SKM-1 treated with dmso at 0.1 percent for 144 hours (cell line): ENCODE data around the gene BEAN1.
"Not testable (repeated sequence)": the region's sequence is repeated elsewhere in the genome, so short reads cannot be mapped to it uniquely, and the experiment has no call there.

Experiments
- DNase-seq: peaks from one replicate; lab custom pipeline; 2025; ENCODE audit not compliant: unreplicated experiment; lab: John Stamatoyannopoulos, UW

Gene BEAN1

GRCh38 chr16:66440271-66440802, 13.2 kb downstream of the BEAN1 start:
- DNase-seq: no peak

DNA sequence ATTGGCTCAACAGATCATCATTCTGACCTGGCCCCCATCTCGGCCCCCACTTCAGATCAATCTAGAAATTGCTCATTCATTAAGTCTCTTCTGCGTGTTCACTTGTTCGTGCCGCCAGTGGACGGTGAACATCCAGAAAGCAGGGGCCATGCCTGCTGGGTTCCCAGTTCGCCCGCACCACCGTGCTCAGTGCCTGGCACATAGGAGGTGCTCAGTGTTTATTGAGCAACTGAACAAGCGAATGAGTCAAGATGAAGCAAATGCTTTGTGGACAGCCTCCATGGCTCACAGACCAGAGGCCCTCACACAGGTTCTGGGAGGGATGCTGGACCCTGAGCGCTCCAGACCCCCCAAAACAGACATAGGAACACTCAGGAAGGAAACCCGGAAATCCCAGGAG, 13.9 kb downstream of the BEAN1 start:
- DNase-seq: no peak

- no peak for DNase-seq
Observed at GRCh38 chr16:66441586-66442375, 14.7 kb downstream of the BEAN1 start.

GRCh38 chr16:66442502-66443268, 15.6 kb downstream of the BEAN1 start:
- no peak for DNase-seq

DNA sequence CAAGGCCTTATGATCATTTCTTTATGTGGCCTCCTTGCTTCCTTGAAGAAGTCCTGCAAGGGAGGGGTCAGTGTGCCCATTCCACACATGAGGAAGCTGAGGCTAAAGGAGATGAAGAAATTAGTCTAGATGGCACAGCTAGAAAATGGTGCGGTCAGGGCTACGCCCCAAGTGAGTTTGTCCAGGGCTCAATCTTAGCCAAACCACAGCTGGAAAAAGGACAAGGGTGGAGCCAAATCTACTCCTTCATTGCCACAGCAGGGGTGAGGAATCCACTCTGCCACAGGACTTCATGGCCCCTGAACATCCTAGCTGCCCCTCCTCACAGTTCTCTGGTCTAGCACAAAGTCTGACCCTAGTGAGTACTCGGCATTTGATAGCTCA, 16.2 kb downstream of the BEAN1 start:
- no peak for DNase-seq

- no peak for DNase-seq
Observed at GRCh38 chr16:66444049-66444481, 17.0 kb downstream of the BEAN1 start.

DNA sequence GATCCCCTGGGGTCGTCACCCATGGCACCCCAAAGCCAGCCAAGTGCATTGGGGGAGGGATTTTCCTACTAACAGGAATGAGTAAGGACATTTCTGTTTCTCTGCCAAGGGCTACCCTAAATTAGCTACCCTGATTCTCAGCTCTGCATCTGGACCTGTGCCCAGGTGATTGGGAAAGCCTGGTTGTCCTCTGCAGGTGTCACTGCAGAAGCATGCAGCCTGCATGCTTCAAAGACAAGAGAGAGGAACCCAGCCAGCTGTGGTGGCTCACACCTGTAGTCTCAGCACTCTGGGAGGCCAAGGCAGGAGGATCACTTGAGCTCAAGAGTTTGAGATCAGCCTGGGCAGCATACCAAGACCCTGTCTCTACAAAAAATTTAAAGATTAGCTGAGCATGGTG, 19.6 kb downstream of the BEAN1 start:
- DNase-seq: no peak

DNA sequence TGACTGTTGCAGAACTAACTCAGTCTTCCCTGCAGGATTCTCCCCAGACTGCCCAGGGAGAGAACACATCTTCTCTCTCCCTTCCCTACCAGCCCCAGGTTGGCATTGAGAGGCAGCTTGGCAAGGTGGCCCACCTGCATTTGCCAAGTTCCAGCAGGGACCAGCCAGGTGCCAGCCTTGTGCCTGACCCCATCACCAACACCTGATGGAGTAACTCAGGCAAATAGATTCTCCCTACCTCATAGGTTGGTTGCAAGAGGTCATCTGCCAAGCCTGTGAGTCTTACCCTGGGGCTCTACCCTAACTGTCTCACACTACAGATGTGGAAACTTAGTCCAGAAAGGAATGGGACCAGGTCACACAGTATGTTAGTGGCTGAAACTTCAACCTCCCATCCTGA, 20.4 kb downstream of the BEAN1 start:
- no peak for DNase-seq

DNA sequence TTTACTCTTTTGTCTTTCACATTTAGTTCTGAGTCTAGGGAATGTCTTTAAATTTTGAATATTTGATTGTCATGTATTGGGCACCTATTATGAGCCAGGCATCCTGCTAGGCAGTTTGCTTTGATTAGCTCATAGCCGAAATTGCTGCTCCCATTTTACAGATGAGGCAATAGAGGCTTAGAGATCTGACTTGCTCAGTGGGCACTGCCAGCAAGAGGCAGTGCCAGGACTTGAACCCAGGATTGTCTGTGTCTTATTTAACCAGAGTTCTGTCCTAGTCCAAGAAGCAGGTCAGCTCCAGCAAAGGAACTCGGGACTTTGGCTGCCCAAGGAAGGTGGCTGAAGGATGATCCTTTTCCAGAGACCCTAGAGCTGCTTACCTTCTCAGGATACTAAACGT, 24.5 kb downstream of the BEAN1 start:
- DNase-seq: no peak

DNA sequence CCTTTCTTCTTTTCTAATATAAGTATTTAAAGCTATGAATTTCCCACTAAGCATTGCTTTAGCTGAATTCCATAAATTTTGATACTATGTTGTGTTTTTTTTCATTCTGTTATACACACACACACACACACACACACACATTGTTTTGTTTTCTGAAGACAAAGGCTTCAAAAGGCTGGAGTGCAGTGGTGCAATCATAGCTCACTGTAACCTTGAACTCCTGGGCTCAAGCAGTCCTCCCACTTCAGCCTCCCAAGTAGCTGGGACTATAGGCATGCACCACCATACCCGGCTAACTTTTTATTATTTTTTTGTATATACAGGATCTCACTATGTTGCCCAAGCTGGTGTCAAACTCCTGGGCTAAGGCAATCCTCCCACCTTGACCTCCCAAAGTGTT, 26.1 kb downstream of the BEAN1 start:
- DNase-seq: not testable (repeated sequence)

DNA sequence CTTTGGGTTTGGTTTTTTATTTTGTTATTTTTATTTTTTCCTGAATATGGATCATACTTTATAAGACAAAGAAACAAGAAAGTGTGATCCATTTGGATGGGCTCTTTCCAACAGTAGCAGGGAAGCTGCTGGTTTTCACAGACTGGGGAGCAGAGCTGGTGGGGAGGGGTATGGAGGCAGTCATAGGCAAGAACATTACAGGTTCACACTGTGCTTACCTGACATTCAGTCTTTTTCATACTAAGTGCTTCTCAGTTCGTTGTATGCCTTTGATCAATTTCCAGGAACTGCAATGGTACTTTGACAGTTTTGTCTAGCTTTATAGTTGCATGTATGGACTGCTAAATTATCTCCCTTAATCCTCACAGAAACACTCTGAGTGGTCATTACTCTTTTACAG, 27.7 kb downstream of the BEAN1 start:
- DNase-seq: no peak

DNA sequence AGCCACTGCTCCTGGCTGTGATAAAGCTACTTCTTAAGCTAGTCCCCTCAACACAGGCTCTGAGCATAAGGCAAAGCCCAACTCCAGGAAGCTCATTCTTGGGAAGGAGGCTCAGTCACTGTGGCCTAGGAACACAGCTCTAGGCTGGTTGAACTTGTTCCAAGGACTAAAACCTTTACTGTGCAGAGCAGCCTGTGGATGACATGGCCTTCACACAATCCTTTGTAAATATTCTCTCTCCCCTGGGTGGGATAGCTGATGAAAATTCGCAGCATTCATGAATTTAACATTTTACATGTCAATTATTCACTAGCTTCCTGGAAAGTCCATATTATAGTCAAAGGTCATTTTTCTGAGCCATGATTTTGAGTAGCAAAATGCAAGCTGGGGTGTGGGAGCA, 28.9 kb downstream of the BEAN1 start:
- DNase-seq: no peak

- DNase-seq: no peak
Observed at GRCh38 chr16:66457888-66458287, 30.8 kb downstream of the BEAN1 start.

GRCh38 chr16:66458292-66458691, 31.2 kb downstream of the BEAN1 start:
- no peak for DNase-seq

DNA sequence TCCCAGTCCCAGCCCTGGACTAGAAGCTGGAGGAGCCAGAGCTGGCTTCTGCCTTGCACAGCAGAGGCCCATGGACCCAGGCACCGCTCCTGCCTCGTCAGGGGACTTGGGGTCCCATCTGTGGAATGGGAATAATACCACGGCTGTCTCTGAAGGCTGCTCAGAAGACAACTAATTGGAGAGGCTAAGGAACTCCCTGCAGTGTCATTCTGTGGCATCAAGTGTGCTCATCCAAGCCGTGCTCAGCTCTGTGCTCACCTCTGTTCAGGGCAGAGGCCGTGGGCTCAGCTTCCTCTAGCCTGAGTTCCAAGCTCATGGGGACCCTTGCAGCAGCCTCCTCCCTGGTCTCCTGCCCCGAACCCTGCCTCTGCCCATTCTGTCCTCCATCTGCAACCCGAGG, 31.8 kb downstream of the BEAN1 start:
- DNase-seq: no peak

GRCh38 chr16:66459878-66460277, 32.8 kb downstream of the BEAN1 start:
- DNase-seq: no peak

- no peak for DNase-seq
Observed at GRCh38 chr16:66460703-66461102, 33.6 kb downstream of the BEAN1 start.

DNA sequence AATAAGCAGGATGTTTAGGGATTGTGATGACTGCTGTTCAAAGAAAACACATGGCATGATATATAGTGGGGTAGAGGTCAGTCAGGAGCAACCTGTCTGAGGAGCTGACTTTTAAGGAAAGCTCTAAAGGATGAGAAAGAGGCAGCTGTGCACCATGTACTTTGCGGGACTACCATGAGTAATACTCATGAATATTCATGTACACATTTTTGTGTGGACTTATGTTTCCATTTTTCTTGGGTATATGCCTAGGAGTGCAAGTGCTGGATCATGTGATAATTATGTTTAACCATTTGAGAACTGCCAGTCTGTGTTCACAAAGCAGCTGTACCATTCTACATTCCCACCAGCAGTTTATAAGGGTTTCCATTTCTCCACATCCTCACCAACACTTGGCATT, 35.8 kb downstream of the BEAN1 start:
- no peak for DNase-seq

GRCh38 chr16:66465946-66466345, 38.9 kb downstream of the BEAN1 start:
- DNase-seq: not testable (repeated sequence)

DNA sequence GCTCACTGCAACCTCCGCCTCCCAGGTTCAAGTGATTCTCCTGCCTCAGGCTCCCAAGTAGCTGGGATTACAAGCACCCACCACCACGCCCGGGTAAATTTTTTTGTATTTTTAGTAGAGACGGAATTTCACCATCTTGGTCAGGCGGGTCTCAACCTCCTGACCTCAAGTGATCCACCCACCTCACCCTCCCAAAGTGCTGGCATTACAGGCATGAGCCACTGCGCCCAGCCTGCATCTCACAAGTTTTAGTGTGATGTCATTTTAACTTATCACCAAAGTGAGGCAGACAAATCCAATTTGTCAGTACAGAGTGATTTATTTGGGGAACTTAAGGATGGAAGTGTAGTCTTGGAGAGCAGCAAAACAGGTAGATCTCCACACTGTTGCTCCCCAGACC, 39.5 kb downstream of the BEAN1 start:
- DNase-seq: not testable (repeated sequence)

DNA sequence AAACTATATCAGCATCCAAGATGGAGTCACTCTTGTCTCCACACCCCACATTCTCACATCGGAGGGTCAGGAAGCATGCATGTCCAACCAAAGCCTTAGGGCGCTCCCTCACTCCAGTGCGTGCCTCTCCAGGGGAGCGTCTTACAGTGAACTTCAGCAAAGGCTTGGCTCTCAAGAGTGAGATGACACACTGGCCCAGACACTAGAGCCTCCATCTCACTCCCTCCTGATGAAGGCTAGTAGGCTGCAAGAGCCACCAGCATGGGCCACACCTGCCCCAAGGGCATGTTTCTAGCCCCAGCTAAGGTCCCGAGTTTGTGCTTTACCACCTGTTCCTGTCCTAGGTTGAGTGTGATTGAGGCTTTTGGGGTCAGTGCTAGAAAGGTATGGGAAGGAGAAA, 40.5 kb downstream of the BEAN1 start:
- DNase-seq: no peak

DNA sequence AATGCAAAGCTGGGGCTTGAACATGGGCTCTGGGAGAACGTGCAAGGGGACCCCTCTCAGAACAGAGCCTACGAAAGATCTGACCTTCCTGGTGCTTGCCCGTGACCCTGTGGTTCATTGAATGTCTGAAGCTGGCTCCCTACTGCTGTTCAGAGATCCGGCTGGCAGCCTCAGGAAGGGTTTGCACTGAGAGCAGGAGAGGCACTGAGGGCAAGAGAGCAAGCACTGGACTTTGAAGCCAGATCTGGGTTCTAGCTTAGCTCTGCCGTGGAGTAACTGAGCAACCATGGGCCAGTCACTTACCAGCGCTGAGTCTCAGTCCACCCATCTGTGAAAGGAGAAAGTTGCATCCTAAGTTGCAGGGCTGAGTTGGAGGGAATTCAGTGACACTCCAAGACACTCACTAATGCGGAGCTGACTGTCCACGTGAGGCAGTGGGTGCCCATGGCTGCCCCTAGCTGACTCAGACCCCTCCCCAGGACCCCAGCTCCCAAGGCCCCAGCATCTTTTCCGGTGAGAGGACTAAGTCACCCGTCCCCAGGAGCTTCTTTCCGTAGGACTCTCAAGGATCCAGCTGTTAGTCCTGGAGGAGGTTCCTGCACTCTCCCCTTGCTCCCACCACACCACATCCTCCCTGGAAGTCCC, 41.3 kb downstream of the BEAN1 start:
- DNase-seq: no peak
